Retinal pigment epithelial cell (primary cell): Measurements from ENCODE around the gene GTF2H1.

Experiments used
- DNase-seq: peaks from one replicate; pipeline ENCODE4 v3.0.0-alpha.2; 2010; ENCODE audit warnings: low read depth
- H3K4me3 ChIP-seq: 2 replicates; pipeline ENCODE4 v1.5.1; 2011; ENCODE audit warnings: mild to moderate bottlenecking, low read length, control low read depth, moderate library complexity
- TF ChIP-seq, protein P1 (sequence below): conservative IDR thresholded peaks from 2 replicates; pipeline ENCODE4 v1.5.1; 2011; ENCODE audit warnings: low read depth, low read length, control low read depth, inconsistent platforms

The GTF2H1 gene

DNA sequence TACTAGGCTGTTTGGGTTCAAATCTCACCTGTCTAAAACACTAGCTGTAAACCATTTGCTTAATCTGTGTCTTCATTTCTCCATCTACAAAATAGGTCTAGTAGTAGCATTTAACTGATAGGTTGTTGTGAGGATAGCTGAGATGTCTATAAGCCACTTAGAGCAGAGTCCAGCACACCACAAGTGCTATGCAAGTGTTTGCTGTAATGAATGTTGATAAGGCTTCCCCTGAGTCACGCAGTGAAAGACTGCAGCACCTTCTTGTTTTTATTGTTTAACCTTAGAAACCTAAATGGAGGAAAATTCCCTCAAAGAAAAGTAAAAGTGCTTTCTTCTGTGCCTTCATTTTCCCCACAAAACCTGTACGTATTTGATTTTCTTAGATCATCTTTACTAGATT lies 48.9 kb downstream of the GTF2H1 start:
- TF ChIP-seq, protein P1, sequence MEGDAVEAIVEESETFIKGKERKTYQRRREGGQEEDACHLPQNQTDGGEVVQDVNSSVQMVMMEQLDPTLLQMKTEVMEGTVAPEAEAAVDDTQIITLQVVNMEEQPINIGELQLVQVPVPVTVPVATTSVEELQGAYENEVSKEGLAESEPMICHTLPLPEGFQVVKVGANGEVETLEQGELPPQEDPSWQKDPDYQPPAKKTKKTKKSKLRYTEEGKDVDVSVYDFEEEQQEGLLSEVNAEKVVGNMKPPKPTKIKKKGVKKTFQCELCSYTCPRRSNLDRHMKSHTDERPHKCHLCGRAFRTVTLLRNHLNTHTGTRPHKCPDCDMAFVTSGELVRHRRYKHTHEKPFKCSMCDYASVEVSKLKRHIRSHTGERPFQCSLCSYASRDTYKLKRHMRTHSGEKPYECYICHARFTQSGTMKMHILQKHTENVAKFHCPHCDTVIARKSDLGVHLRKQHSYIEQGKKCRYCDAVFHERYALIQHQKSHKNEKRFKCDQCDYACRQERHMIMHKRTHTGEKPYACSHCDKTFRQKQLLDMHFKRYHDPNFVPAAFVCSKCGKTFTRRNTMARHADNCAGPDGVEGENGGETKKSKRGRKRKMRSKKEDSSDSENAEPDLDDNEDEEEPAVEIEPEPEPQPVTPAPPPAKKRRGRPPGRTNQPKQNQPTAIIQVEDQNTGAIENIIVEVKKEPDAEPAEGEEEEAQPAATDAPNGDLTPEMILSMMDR: no peak
- DNase-seq: no peak
- no peak overlapping the region for H3K4me3 ChIP-seq

DNA sequence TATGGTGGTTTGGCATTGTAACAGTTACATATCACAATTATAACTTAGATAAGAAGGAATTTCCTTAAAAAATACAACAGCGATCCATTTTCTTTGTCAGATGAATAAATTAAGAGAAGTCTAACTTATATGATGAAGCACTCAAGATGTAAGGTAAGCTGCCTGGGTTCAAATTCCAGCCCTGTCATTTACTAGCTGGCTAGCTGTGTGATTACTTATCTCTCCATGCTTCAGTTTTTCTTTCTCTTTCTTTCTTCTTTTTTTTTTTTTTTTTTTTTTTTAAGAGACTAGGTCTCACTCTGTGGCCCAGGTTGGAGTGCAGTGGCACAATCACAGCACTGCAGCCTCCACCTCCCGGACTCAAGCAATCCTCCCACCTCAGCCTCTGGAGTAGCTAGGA lies 49.8 kb downstream of the GTF2H1 start:
- TF ChIP-seq, protein P1: no peak
- H3K4me3 ChIP-seq: no peak overlapping the region
- no peak for DNase-seq

DNA sequence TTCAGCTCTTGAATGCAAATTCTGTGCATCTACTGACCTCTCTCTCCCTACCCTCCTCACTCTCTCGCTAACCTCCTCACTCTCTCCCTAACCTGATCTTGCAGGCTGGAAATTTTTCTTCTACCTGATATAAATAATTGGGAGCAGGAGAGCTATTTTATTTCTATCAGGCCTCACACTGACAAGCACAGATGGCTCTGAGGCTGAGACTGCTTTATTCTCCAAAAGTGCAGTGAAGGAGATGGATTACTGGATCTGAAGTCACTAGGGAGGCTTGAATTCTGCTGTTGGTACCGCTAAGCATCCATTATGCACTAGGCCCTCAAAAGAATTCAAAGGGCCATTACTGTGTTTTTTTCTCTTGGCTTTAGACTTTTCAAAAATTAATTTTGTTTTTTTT lies 52.6 kb downstream of the GTF2H1 start:
- TF ChIP-seq, protein P1: no peak
- DNase-seq: no peak
- no peak overlapping the region for H3K4me3 ChIP-seq

DNA sequence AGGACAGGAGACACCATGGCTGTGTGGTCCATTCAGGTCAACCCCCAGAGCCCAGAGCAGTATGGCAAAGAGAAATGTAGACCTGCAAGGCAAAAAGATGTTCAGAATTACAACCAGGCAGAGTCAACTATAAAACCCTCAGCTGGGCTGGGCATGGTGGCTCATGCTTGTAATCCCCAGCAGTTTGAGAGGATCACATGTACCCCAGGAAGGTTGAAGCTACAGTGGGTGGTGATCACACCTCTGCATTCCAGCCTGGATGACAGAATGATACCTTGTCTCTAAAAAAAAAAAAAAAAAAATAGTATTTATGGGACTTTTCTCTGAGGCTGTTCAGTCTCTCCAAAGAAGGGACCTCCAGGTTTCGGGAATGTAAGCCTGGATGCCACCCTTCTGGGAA lies 53.6 kb downstream of the GTF2H1 start:
- no peak for DNase-seq
- H3K4me3 ChIP-seq: no peak overlapping the region
- TF ChIP-seq, protein P1: no peak

DNA sequence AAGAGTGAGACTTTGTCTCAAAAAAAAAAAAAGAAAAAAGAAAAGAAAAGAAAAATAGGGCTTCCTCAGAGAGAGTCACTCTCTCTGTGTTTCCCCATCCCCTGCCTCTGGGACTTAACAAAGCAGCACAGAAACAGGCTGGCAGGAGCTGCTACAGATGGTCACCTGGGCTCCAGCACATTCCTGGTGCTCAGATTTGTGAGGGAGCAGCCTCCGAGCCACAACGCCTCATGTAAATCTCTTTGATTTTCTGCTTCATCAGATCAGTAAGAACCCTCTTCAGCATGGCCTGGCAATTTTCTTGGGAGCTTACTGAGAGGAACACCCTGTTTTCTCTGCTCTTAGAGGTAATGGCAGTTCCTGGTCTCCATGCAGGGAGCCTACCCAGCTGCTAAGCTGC lies 56.8 kb downstream of the GTF2H1 start:
- DNase-seq: no peak
- TF ChIP-seq, protein P1: no peak
- no peak overlapping the region for H3K4me3 ChIP-seq

DNA sequence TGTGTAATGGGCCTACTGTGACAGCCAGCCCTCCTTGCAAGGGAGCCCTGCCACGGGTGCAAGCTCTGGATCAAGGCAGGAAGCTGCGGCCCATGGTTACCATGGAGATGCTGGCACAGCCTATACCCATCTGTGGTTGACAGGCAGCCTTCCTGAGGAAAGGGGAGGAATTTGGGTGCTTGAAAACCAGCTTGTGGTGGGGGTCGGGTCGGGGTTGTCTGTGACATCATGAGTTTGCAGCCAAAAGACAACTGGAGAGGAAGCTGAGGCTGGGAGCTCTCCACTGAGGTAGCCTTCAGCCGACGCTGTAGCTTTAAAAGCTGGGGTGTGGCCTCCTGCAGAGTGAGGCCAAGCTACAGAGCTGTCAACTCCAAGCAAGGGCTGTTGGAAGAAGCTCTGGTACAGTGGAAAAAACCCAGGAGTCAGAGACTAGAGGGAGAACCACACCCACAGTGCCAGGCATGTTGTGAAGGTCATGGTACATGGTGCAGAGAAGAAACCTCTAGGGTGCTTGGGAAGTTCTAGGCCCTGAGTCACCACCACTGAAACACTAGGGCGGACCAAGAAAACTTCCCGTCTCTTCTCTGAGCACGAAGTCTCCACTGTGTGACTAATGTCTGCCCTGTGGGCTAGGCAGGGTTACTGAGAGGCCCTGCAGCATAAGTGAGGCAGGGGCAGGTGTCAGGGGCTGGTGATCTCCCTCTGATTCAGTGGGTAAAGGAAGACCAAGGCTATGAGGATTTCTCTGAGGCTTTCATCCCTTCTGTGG lies 61.2 kb downstream of the GTF2H1 start:
- H3K4me3 ChIP-seq: no peak overlapping the region
- TF ChIP-seq, protein P1: no peak
- DNase-seq: peak; percentile 43

DNA sequence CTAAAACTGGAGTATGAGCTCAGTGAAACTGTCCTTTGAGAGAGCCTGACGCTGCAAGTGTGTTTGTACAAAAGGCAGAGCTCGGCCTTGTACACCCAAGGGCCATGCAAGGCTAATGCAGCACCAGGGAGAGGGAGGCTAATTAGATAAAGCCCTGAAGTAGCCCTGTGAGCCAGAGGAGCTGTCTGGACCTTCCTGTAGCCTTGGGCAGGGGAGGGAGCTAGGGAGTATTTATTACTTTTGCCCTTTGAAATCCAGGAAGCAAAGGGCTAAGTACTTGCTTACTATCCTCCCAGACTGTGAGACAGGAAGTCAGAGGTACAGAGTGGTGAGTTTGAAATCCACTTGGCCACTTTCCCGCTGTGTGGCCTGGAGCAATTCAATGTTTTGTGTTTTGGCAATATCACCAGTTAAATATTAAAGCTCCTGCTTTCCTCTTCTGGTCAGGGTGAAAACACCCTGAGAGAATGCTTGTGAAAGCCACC lies 61.8 kb downstream of the GTF2H1 start:
- no peak overlapping the region for H3K4me3 ChIP-seq
- TF ChIP-seq, protein P1: no peak
- DNase-seq: peak; percentile 14
